GM12878 (cell line): ENCODE measurements around the gene ARMC9. TPM values are rescaled to one million over a fixed set of nuclear protein-coding genes. Genes with fewer than 3 reads are reported as not detected.

Experiments used
- ATAC-seq: fragments of 200-7000 bp; cut with Tn5 transposase; 3 replicates; pipeline ENCODE4 v1.9.1; 2020; ENCODE audit warnings: mild to moderate bottlenecking, moderate library complexity
- BruUV-seq: library from RNA; stranded (reverse); fragments of 400-500 nt; replicated peaks from 2 replicates; lab custom pipeline; 2021; lab: Mats Ljungman, UMichigan
- CTCF ChIA-PET: fragments of 300-600 bp; sonication (Branson Sonifier 250); formaldehyde crosslinking; extraction: SDS; loops from one replicate; lab custom pipeline; 2021; ENCODE audit warnings: inconsistent platforms; lab: Yijun Ruan, JAX
- POLR2A ChIA-PET: fragments of 350-600 bp; formaldehyde crosslinking; extraction: SDS; loops from one replicate; lab custom pipeline; 2021; ENCODE audit warnings: inconsistent platforms; lab: Charles Lee
- RAD21 ChIA-PET: fragments of 300-600 bp; sonication (Branson Sonifier 250); formaldehyde crosslinking; loops from one replicate; lab custom pipeline; 2023; ENCODE audit warnings: antibody characterized with exemption; ENCODE audit not compliant: unreplicated experiment; lab: Charles Lee
- SMC1A ChIA-PET: fragments of 300-600 bp; sonication (Branson Sonifier 250); formaldehyde crosslinking; loops from one replicate; lab custom pipeline; 2023; ENCODE audit not compliant: unreplicated experiment, uncharacterized antibody; lab: Charles Lee
- DNase-seq: peaks from one replicate; pipeline ENCODE4 v3.0.0-alpha.2; 2011; ENCODE audit warnings: low read depth, low spot score
- FAIRE-seq: peaks from 3 replicates; lab custom pipeline; 2011; peaks lifted over from hg19 to GRCh38; lab: Jason Lieb, UNC
- H2AFZ ChIP-seq: 2 replicates; pipeline ENCODE4 v1.6.0; 2011; ENCODE audit warnings: low read depth, low read length, control low read depth; ENCODE audit not compliant: control insufficient read depth
- H3K27ac ChIP-seq: 2 replicates; pipeline ENCODE4 v1.5.1; 2011; ENCODE audit warnings: control low read depth; ENCODE audit not compliant: control insufficient read depth, insufficient read depth
- H3K27me3 ChIP-seq, 2 experiments: replicated peaks in 1 of 2; 2 replicates each; pipeline versions ENCODE4 v1.6.0 to v1.6.1; 2011; ENCODE audit warnings: low read length in 1 of 2; ENCODE audit not compliant: control insufficient read depth in 2 of 2, insufficient read depth in 2 of 2
- H3K36me3 ChIP-seq, 2 experiments: 2 replicates each; pipeline ENCODE4 v1.5.1; 2011; ENCODE audit warnings: low read length in 1 of 2; ENCODE audit not compliant: control insufficient read depth in 2 of 2, insufficient read depth in 2 of 2
- H3K4me1 ChIP-seq: 2 replicates; pipeline ENCODE4 v1.6.1; 2011; ENCODE audit warnings: mild to moderate bottlenecking, low read length, moderate library complexity, mixed read lengths; ENCODE audit not compliant: control insufficient read depth, insufficient read depth
- H3K4me2 ChIP-seq: 2 replicates; pipeline ENCODE4 v1.6.0; 2011; ENCODE audit warnings: control low read depth; ENCODE audit not compliant: control insufficient read depth, insufficient read depth
- H3K4me3 ChIP-seq: fragments of 200-600 bp; sonication (generic); 2 replicates; pipeline ENCODE4 v1.5.1; 2016
- H3K79me2 ChIP-seq: 2 replicates; pipeline ENCODE4 v1.6.0; 2011; ENCODE audit warnings: low read length; ENCODE audit not compliant: control insufficient read depth, insufficient read depth
- H3K9ac ChIP-seq: 2 replicates; pipeline ENCODE4 v1.8.0; 2011; ENCODE audit warnings: low read length, control low read depth, mixed read lengths; ENCODE audit not compliant: control insufficient read depth, insufficient read depth
- H3K9me3 ChIP-seq: replicated peaks from 3 replicates; pipeline ENCODE4 v1.5.1; 2011; ENCODE audit warnings: mild to moderate bottlenecking, low read length; ENCODE audit not compliant: control insufficient read depth, insufficient read depth
- H4K20me1 ChIP-seq: 2 replicates; pipeline ENCODE4 v1.6.0; 2011; ENCODE audit not compliant: control insufficient read depth, insufficient read depth
- CBX3 ChIP-seq: fragments of 200-600 bp; sonication (generic); IDR thresholded peaks from 2 replicates; pipeline ENCODE4 v1.6.1; 2016; ENCODE audit warnings: low read depth, borderline replicate concordance
- CHD1 ChIP-seq: IDR thresholded peaks from 2 replicates; pipeline ENCODE4 v1.6.1; 2012; ENCODE audit warnings: low read depth, low read length, improper control_type of control experiment
- DPF2 ChIP-seq: fragments of 450-650 bp; IDR thresholded peaks from 2 replicates; pipeline ENCODE4 v1.6.1; 2017; ENCODE audit warnings: mild to moderate bottlenecking
- EGR1 ChIP-seq, 2 experiments: IDR thresholded peaks; 1 replicate in 1 of 2; 2 replicates in 1 of 2; pipeline ENCODE4 v1.6.1; 2011 to 2012; ENCODE audit warnings: low read depth in 2 of 2, low read length in 2 of 2, borderline replicate concordance in 1 of 2, mild to moderate bottlenecking in 1 of 2, moderate library complexity in 1 of 2
- GATAD2B ChIP-seq: fragments of 450-650 bp; conservative IDR thresholded peaks from 2 replicates; pipeline ENCODE4 v1.6.1; 2017; ENCODE audit warnings: low read depth, mild to moderate bottlenecking, moderate library complexity
- HDGF ChIP-seq: fragments of 450-650 bp; IDR thresholded peaks from 2 replicates; pipeline ENCODE4 v1.6.1; 2016; ENCODE audit warnings: antibody characterized with exemption
- IRF4 ChIP-seq: IDR thresholded peaks from 2 replicates; pipeline ENCODE4 v1.6.1; 2011; ENCODE audit warnings: low read depth, low read length
- SRF ChIP-seq, 2 experiments: IDR thresholded peaks; 2 replicates each; pipeline ENCODE4 v1.6.1; 2011; ENCODE audit warnings: low read depth in 2 of 2, low read length in 2 of 2, mild to moderate bottlenecking in 1 of 2, moderate library complexity in 1 of 2
- STAT3 ChIP-seq: IDR thresholded peaks from 2 replicates; pipeline ENCODE4 v1.6.1; 2011; ENCODE audit warnings: low read depth, low read length, improper control_type of control experiment
- YY1 ChIP-seq: IDR thresholded peaks from 2 replicates; pipeline ENCODE4 v1.6.1; 2011; ENCODE audit warnings: low read depth, mild to moderate bottlenecking, low read length
- WGBS: methylation state at CpG from one replicate; pipeline ENCODE4 v1.1.6; 2016; ENCODE audit warnings: low lambda C conversion rate; ENCODE audit not compliant: insufficient replicate concordance, insufficient coverage; ENCODE audit errors: missing lambda C conversion rate; 5-methylcytosine and 5-hydroxymethylcytosine counted together
- in situ Hi-C: fragments of 300-500 bp; cut with MboI; formaldehyde crosslinking; loops from 9 replicates; pipeline ENCODE4 v1.14.3; 2018; ENCODE audit warnings: mixed read lengths
- intact Hi-C: fragments of 100-400 bp; cut with micrococcal nuclease; formaldehyde crosslinking; loops from one replicate; pipeline ENCODE4 v1.14.2; 2022; ENCODE audit not compliant: unreplicated experiment
- polyA plus RNA-seq, 11 experiments: library from polyadenylated mRNA; depleted of rRNA in 4 of 11; unstranded in 6 of 11; stranded (reverse) in 5 of 11; fragments of >200 nt; fragmentation: Nextera tagmentation in 4 of 11; fragmentation: Illumina TruSeq in 1 of 11; extraction: Ambion mirVana in 4 of 11; extraction: Trizol in 1 of 11; gene quantifications; 1 replicate in 1 of 11; 2 replicates in 10 of 11; pipeline versions ENCODE4 v1.2.1 to v1.2.3, GENCODE V29; 2011 to 2016; ENCODE audit warnings: inconsistent platforms in 2 of 11, missing spikeins in 2 of 11, low read depth in 1 of 11
- total RNA-seq, 4 experiments: library from RNA; depleted of rRNA in 3 of 4; stranded (reverse); fragments of >200 nt in 3 of 4; fragmentation: Illumina TruSeq in 1 of 4; extraction: Trizol in 1 of 4; gene quantifications; 2 replicates each; pipeline versions ENCODE4 v1.2.1 to v1.2.3, GENCODE V29; 2013 to 2021
- TF ChIP-seq, protein P1 (sequence below): fragments of 150-350 bp; IDR thresholded peaks from 2 replicates; pipeline ENCODE4 v1.6.1; 2016; ENCODE audit warnings: low read depth, low read length
- TF ChIP-seq, protein P2 (sequence below): IDR thresholded peaks from 2 replicates; pipeline ENCODE4 v1.6.1; 2011; ENCODE audit warnings: mild to moderate bottlenecking, low read depth, low read length, moderate library complexity; ENCODE audit not compliant: insufficient replicate concordance
- TF ChIP-seq, protein P3 (sequence below): IDR thresholded peaks from 2 replicates; pipeline ENCODE4 v1.6.1; 2011; ENCODE audit warnings: low read depth, mild to moderate bottlenecking, low read length, moderate library complexity, borderline replicate concordance; ENCODE audit errors: extremely low read depth

ARMC9 gene
- total and polyA plus RNA-seq, 10 of the 15 experiments (the other 5 are each of a cell fraction or from before 2014, with no cell fraction given) = 3.8 to 21.8 (median 10.4) TPM

DNA sequence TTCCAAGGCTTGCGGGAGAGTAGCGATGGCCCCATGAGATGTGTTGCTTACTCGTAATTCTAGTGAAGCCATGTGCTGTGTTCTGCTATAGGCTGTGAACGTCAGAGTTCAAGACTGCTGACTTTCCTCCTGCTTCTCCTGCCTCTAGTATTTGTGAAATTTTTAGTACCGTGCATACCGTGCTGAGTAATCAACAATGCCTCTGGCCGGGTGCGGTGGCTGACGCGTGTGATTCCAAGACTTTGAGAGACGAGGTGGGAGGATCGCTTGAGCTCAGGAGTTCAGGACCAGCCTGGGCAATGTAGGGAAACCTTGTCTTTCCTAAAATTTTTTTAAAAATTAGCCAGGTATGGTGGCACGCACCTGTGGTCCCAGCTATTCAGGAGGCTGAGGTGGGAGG, 137.2 kb downstream of the ARMC9 start:
- in situ Hi-C loops (no loop called here), intact Hi-C loops (no loop called here)
- H3K27me3 ChIP-seq = no peaks in the 10 kb centered on the region
- BruUV-seq = no TSS peak
- no peaks in the 10 kb centered on the region for H3K79me2 ChIP-seq
- H3K4me1 ChIP-seq = no peaks in the 10 kb centered on the region
- POLR2A ChIA-PET = no interaction called here
- ATAC-seq (no peak), FAIRE-seq (no peak), DNase-seq (no peak)
- no peaks in the 10 kb centered on the region for H4K20me1 ChIP-seq
- CTCF ChIA-PET = interaction anchor here (0.6 kb wide), 1 partner anchor 197 kb away, joined by 4 read pairs; no protein-coding TSS in a partner anchor
- SMC1A ChIA-PET = interaction anchor here (0.8 kb wide), 1 partner anchor 116 kb away, joined by 3 read pairs; no protein-coding TSS in a partner anchor
- no peak overlapping the region for H3K4me2 ChIP-seq
- H3K36me3 ChIP-seq = peaks cover 0 to 4% of the 10 kb centered on the region in 2 experiments; a peak in 2 of 4 replicates
- RAD21 ChIA-PET = no interaction called here
- TF ChIP-seq, protein P1, sequence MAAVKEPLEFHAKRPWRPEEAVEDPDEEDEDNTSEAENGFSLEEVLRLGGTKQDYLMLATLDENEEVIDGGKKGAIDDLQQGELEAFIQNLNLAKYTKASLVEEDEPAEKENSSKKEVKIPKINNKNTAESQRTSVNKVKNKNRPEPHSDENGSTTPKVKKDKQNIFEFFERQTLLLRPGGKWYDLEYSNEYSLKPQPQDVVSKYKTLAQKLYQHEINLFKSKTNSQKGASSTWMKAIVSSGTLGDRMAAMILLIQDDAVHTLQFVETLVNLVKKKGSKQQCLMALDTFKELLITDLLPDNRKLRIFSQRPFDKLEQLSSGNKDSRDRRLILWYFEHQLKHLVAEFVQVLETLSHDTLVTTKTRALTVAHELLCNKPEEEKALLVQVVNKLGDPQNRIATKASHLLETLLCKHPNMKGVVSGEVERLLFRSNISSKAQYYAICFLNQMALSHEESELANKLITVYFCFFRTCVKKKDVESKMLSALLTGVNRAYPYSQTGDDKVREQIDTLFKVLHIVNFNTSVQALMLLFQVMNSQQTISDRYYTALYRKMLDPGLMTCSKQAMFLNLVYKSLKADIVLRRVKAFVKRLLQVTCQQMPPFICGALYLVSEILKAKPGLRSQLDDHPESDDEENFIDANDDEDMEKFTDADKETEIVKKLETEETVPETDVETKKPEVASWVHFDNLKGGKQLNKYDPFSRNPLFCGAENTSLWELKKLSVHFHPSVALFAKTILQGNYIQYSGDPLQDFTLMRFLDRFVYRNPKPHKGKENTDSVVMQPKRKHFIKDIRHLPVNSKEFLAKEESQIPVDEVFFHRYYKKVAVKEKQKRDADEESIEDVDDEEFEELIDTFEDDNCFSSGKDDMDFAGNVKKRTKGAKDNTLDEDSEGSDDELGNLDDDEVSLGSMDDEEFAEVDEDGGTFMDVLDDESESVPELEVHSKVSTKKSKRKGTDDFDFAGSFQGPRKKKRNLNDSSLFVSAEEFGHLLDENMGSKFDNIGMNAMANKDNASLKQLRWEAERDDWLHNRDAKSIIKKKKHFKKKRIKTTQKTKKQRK = no peak
- 81% methylated on average over 13 of the region's 13 CpGs for WGBS
- no peak overlapping the region for H2AFZ ChIP-seq
- no peak overlapping the region for H3K4me3 ChIP-seq
- H3K27ac ChIP-seq = no peak overlapping the region
- H3K9me3 ChIP-seq = no peaks in the 10 kb centered on the region
- H3K9ac ChIP-seq = no peak overlapping the region

DNA sequence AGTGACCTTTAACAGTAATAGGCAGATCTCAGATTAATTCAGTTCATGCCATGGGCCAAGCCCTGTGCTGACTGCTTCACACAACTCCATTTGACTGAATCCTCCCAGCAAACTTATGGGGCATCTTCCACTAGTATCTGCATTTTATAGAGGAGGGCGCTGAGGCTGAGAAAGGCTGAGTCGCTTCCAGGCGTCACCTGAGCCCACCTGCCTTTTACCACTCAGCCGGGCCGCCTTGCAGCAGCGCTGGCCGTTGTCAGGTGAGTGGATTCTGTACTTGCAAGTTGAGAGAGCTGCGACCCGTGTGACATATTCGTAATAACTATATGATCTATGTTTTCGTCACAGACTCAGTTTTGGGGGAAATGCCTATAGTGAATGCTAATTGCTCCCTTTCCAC, 137.8 kb downstream of the ARMC9 start:
- DNase-seq = no peak
- Histone ChIP-seq H3K79me2 (no peaks in the 10 kb centered on the region), H3K27ac (no peak overlapping the region), H3K4me2 (no peak overlapping the region), H3K4me1 (no peaks in the 10 kb centered on the region), H2AFZ (no peak overlapping the region), H3K9me3 (no peaks in the 10 kb centered on the region), H3K27me3 (no peaks in the 10 kb centered on the region), H3K9ac (no peak overlapping the region), H3K36me3 (peaks cover 0 to 4% of the 10 kb centered on the region in 2 experiments; a peak in 2 of 4 replicates), H4K20me1 (no peaks in the 10 kb centered on the region), H3K4me3 (no peak overlapping the region)
- RAD21 ChIA-PET = no interaction called here
- 55% methylated on average over 11 of the region's 11 CpGs for WGBS
- intact Hi-C loops (no loop called here), in situ Hi-C loops (no loop called here)
- CTCF ChIA-PET = interaction anchor here (0.6 kb wide), 1 partner anchor 197 kb away, joined by 4 read pairs; no protein-coding TSS in a partner anchor
- ATAC-seq = no peak
- POLR2A ChIA-PET = no interaction called here
- FAIRE-seq = no peak
- SMC1A ChIA-PET = interaction anchor here (0.8 kb wide), 1 partner anchor 115 kb away, joined by 3 read pairs; no protein-coding TSS in a partner anchor
- BruUV-seq = no TSS peak
- TF ChIP-seq YY1 (no peak), CBX3 (no peak), DPF2 (no peak), IRF4 (no peak), GATAD2B (no peak), CHD1 (no peak), HDGF (no peak), EGR1 (IDR thresholded peaks at IDR 0.05; ENCODE audit: borderline replicate concordance in 1 of 2, low read depth in 2 of 2, low read length in 2 of 2) (no peak), SRF (IDR thresholded peaks at IDR 0.05; ENCODE audit: low read depth in 2 of 2, low read length in 2 of 2) (no peak), STAT3 (no peak)
- TF ChIP-seq, protein P2, sequence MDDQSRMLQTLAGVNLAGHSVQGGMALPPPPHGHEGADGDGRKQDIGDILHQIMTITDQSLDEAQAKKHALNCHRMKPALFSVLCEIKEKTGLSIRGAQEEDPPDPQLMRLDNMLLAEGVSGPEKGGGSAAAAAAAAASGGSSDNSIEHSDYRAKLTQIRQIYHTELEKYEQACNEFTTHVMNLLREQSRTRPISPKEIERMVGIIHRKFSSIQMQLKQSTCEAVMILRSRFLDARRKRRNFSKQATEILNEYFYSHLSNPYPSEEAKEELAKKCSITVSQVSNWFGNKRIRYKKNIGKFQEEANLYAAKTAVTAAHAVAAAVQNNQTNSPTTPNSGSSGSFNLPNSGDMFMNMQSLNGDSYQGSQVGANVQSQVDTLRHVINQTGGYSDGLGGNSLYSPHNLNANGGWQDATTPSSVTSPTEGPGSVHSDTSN = no peak
- TF ChIP-seq, protein P3, sequence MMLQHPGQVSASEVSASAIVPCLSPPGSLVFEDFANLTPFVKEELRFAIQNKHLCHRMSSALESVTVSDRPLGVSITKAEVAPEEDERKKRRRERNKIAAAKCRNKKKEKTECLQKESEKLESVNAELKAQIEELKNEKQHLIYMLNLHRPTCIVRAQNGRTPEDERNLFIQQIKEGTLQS = no peak
